ENCODE results near the gene GORASP2.

GRCh38 chr2:170969030-170969429 is 40.0 kb downstream of the GORASP2 start:
- TF ChIP-seq, protein P1, sequence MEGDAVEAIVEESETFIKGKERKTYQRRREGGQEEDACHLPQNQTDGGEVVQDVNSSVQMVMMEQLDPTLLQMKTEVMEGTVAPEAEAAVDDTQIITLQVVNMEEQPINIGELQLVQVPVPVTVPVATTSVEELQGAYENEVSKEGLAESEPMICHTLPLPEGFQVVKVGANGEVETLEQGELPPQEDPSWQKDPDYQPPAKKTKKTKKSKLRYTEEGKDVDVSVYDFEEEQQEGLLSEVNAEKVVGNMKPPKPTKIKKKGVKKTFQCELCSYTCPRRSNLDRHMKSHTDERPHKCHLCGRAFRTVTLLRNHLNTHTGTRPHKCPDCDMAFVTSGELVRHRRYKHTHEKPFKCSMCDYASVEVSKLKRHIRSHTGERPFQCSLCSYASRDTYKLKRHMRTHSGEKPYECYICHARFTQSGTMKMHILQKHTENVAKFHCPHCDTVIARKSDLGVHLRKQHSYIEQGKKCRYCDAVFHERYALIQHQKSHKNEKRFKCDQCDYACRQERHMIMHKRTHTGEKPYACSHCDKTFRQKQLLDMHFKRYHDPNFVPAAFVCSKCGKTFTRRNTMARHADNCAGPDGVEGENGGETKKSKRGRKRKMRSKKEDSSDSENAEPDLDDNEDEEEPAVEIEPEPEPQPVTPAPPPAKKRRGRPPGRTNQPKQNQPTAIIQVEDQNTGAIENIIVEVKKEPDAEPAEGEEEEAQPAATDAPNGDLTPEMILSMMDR (IDR thresholded peaks at IDR 0.05 in 8 of 11, conservative IDR thresholded peaks at IDR 0.05 in 3 of 11), result no peak
- TF ChIP-seq POLR2A (IDR thresholded peaks at IDR 0.05) (no peak), POLR2AphosphoS5 (IDR thresholded peaks at IDR 0.05) (no peak)
